ENCODE results near the gene FNBP1L.

The FNBP1L gene

GRCh38 chr1:93447481-93448291 lies at the start of gene FNBP1L:
Gene FNBP1L (plus strand): TSS chr1:93448118. CDS start chr1:93448282, 164 bp downstream.
- peak within 1 kb of the TSS; percentile 97 for H3K4me3 ChIP-seq (ENCODE audit: low read depth, low read length)
- DNase-seq (ENCODE audit: low read depth): no peak

GRCh38 chr1:93399781-93400180 lies 48.1 kb upstream of the FNBP1L start:
- DNase-seq (ENCODE audit: low read depth): no peak
- no peak overlapping the region for H3K4me3 ChIP-seq (ENCODE audit: low read depth, low read length)

DNA sequence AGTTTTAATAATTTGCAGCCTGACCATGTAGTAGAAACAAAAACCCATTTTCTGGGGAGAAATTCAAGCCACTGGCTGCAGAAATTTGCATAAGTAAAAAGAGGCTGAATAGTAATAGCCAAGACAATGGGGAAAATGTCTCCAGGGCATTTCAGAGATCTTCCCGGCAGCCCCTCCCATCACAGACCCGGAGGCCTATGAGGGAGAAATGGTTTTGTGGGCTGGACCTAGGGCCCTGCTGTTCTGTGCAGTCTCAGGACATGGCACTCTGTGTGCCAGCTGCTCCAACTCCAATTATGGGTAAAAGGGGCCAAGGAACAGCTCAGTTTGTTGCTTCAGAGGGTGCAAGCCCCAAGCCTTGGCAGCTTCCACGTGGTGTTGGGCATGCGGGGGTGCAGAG lies 39.7 kb upstream of the FNBP1L start:
- DNase-seq (ENCODE audit: low read depth): no peak
- no peak overlapping the region for H3K4me3 ChIP-seq (ENCODE audit: low read depth, low read length)

DNA sequence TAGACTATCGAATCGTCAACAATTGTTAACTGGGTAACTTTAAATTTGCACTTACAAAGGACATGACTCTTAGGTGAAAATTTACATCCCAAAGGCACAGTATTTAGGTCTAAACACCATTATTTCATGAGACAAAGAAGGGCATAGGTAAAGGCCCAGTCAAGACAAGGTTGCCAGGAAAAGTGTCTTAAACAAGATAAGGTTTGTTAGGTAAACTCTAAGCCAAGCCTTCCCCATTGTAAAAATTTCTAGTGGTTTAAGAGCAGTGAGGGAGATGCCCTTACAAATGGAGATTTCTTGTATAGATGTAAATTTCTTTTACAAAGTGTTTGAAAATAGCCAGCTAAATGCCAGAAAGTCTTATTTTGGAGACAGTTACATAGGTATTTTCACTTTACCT lies 36.9 kb upstream of the FNBP1L start:
- no peak for DNase-seq (ENCODE audit: low read depth)
- H3K4me3 ChIP-seq (ENCODE audit: low read depth, low read length): no peak overlapping the region

- no peak for DNase-seq (ENCODE audit: low read depth)
- H3K4me3 ChIP-seq (ENCODE audit: low read depth, low read length): no peak overlapping the region
Observed at GRCh38 chr1:93414749-93415148, 33.2 kb upstream of the FNBP1L start.

GRCh38 chr1:93415296-93415695 lies 32.6 kb upstream of the FNBP1L start:
- no peak for DNase-seq (ENCODE audit: low read depth)
- H3K4me3 ChIP-seq (ENCODE audit: low read depth, low read length): no peak overlapping the region

- no peak for DNase-seq (ENCODE audit: low read depth)
- no peak overlapping the region for H3K4me3 ChIP-seq (ENCODE audit: low read depth, low read length)
Observed at GRCh38 chr1:93416183-93416582, 31.7 kb upstream of the FNBP1L start.

DNA sequence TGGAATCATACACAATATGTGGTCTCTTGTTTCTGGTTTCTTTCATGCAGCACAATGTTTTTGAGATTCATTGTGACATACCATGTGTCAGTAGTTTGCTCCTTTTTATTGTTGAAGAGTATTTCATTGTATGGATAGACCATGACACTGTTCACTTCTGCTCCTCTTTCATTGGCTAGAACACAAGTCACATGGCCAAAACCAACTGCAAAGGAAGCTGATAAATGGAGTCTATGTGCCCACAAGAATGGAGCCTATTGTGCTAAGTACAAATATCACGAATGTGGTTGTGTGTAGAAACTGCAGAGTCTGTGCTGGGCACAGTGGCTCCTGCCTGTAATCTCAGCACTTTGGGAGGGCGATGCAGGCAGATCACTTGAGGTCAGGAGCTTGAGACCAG lies 28.6 kb upstream of the FNBP1L start:
- DNase-seq (ENCODE audit: low read depth): no peak

GRCh38 chr1:93420400-93420799 lies 27.5 kb upstream of the FNBP1L start:
- no peak overlapping the region for H3K4me3 ChIP-seq (ENCODE audit: low read depth, low read length)
- DNase-seq (ENCODE audit: low read depth): no peak

More for the DNA sequence above, 28.6 kb upstream of the FNBP1L start:
- no peak overlapping the region for H3K4me3 ChIP-seq (ENCODE audit: low read depth, low read length)

GRCh38 chr1:93426181-93426580 lies 21.7 kb upstream of the FNBP1L start:
- DNase-seq (ENCODE audit: low read depth): peak; percentile 53
- no peak overlapping the region for H3K4me3 ChIP-seq (ENCODE audit: low read depth, low read length)

DNA sequence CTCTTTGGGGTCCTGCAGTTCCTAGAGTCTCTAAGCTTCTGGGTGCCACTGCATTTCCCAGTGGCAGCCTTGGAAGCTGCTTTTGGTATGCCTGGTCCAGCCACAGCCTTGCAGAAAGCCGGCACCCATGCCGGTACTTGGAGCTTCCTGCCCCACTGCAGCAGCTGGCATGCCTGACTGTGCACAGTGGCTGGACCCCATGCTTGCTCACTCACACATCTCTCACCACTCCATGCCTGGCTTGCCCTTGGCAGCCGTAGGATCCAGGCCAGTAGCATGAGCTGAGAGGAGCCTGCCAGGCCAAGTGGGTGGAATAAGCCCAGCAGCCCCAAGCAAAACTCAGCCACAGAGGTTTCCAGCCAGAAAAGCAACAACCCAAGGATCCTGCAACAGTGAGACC lies 20.3 kb upstream of the FNBP1L start:
- H3K4me3 ChIP-seq (ENCODE audit: low read depth, low read length): no peak overlapping the region
- no peak for DNase-seq (ENCODE audit: low read depth)

DNA sequence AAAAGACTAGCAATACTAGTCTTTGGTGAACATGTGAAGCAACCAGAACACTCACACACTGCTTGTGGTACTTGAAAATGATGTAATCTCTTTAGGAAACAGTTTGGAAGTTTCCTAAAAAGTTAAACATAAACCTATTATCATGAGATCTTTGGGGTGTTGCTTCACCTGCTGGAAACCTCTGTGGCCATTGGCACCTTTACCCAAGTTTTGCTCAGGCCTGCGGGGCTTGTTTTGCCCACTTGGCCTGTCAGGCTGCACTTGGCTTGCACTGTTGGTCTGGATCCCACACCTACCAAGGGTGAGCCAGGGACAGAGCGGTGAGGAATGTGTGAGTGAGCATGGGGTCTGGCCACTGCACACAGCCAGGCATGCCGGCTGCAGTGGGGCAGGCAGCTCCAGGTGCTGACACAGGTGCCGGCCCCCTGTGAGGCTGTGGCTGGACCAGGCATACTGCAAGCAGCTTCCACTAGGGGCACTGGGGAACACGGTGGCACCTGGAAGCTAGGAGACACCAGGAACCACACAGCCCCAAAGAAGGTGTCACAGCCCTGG lies 14.4 kb upstream of the FNBP1L start:
- no peak overlapping the region for H3K4me3 ChIP-seq (ENCODE audit: low read depth, low read length)
- DNase-seq (ENCODE audit: low read depth): no peak

GRCh38 chr1:93434088-93434487 lies 13.8 kb upstream of the FNBP1L start:
- DNase-seq (ENCODE audit: low read depth): no peak
- no peak overlapping the region for H3K4me3 ChIP-seq (ENCODE audit: low read depth, low read length)

DNA sequence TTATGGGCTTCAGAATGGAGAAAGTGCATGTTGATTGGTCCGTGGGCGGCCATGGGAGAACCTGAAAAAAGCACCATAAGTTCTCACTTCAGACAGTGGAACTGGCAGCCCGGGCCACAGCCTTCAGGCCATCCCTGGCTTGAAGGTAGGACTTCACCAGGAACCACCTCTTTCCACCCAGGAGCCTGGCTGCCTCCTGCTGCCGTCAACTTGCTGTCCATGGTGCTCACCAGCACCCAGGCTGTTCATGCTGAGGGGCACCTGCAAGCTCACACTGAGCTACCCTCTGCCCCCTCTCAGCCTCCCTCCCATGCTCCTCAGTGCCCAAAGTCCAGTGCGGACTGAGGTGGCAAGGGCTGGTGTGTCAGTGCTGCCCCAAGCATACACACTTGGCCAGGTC lies 12.9 kb upstream of the FNBP1L start:
- no peak overlapping the region for H3K4me3 ChIP-seq (ENCODE audit: low read depth, low read length)
- DNase-seq (ENCODE audit: low read depth): no peak

DNA sequence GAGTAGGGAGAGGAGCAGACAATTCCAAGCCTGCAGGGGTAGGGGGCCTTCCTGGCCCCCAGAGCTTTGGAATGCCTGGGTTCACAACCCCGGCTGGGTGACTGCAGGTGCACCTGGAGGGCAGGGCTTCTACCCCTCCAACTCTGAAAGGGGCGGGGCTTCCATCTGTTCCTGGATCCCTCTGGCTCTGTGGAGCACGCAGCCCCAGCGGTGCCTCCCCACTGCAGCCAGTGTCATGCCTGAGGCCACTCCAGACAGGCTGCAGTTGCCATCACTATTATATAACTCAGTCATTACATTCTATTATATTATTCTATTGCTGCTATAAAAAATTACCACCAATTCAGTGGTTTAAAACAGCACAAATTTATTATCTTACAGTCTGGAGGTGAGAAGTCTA lies 12.5 kb upstream of the FNBP1L start:
- no peak for DNase-seq (ENCODE audit: low read depth)
- H3K4me3 ChIP-seq (ENCODE audit: low read depth, low read length): no peak overlapping the region

GRCh38 chr1:93436496-93436895 lies 11.4 kb upstream of the FNBP1L start:
- DNase-seq (ENCODE audit: low read depth): no peak
- H3K4me3 ChIP-seq (ENCODE audit: low read depth, low read length): no peak overlapping the region

DNA sequence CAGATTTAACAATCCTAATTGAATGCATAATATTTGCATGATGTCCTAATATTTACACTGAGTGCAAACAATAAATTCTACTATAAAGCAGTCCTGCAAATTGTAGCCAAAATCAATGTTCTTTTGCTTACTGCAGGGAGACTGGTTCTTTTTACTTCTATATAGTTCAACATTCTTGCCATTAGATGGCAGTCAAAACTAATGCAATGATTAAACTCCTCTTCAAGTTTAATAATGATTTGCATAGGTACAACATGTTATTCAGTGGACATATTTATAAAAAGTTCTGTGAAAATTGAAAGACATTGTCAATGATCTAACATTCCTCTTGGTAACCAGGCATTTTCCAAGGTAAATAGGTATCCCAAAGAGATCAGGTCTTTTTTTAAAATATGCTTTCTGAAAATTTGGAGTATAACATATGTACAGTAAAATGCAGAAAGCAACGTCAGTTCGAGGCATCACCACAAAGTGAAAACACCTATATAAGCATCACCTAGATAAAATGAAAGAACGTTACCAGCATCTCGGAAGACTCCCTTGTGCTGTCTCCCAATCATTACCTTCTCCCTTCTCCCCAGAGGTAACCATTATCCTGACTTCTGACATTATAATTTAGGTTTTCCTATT lies 9.8 kb upstream of the FNBP1L start:
- DNase-seq (ENCODE audit: low read depth): no peak
- H3K4me3 ChIP-seq (ENCODE audit: low read depth, low read length): no peak overlapping the region

- DNase-seq (ENCODE audit: low read depth): no peak
- H3K4me3 ChIP-seq (ENCODE audit: low read depth, low read length): no peak overlapping the region
Observed at GRCh38 chr1:93438716-93439115, 9.2 kb upstream of the FNBP1L start.

DNA sequence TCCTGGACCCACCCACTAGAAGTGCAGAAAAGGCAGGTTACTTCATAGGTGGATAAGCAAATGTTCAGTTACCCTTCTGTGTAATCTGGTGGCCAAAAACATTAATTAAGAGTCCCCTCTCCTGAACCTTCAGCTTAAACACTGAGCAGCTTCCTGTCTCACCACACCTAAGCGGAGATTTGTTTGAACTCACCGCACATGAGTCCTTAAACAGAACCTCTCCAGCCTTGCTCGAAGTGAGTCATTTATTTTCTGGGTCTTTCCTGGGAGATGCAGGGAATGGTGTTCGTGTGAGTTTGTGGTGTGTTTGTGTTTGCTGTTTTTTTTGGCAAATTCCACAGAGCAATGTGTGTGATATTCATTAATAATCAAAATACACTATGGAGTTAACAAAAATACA lies 7.6 kb upstream of the FNBP1L start:
- no peak for DNase-seq (ENCODE audit: low read depth)
- H3K4me3 ChIP-seq (ENCODE audit: low read depth, low read length): no peak overlapping the region

- H3K4me3 ChIP-seq (ENCODE audit: low read depth, low read length): no peak overlapping the region
- no peak for DNase-seq (ENCODE audit: low read depth)
Observed at GRCh38 chr1:93440706-93441105, 7.2 kb upstream of the FNBP1L start.

- DNase-seq (ENCODE audit: low read depth): no peak
- H3K4me3 ChIP-seq (ENCODE audit: low read depth, low read length): no peak overlapping the region
Observed at GRCh38 chr1:93441589-93441988, 6.3 kb upstream of the FNBP1L start.

Measured in skeletal muscle cell (primary cell).